GM12874 (cell line): ENCODE measurements around the gene FAM13C.

Source experiments
- CTCF ChIP-seq: IDR thresholded peaks from 2 replicates; pipeline ENCODE4 v1.5.1; 2011; ENCODE audit warnings: low read depth, mild to moderate bottlenecking, control low read depth, low read length, moderate library complexity; ENCODE audit not compliant: insufficient read depth

Gene FAM13C

DNA sequence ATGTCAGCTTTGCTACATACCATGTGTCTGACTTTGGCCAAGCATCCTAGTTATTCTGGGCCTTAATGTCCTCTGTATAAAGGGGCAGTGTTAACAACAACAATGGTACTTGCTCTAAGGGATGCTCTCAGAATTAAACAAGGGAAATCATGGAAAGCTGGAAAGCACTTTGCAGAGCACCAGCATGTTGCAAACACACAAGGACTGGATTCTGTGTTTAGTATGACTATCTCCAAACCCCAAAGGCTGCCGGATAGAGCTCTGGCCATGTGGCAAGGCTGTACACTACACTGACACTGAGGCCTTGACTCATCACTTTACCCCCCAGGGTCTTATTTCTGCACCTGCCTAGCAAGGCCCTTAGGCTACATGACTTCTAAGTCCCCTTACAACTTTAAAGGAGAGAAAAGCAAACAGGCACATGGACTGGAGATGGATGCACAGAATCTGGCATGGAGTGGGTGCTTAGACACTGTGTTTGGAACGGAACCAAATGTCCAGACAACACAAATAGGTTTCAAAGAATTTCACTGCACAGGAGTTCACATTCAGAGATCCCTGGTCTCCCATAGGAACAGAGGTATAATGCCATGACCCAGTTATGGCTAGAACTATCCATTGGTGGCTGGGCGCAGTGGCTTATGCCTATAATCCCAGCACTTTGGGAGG lies 74.6 kb downstream of the FAM13C start:
- TF ChIP-seq CTCF = no peak

DNA sequence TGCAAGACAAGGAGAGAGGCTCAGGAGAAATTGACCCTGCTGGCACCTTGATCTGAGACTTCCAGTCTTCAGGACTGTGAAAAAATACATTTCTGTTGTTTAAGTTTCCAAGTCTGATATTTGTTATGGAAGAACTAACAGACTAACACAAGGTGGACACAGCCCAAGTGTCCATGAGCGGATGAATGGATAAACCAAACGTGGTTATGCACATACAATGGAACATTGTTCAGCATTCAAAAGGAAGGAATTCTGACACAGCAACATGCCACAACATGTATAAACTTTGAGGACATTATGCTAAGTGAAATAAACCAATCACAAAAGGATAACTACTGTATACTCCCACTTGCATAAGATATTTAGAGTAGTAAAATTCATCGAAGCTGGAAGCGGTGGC lies 76.5 kb downstream of the FAM13C start:
- TF ChIP-seq CTCF = no peak

- TF ChIP-seq CTCF = no peak
Measured at GRCh38 chr10:59285073-59285472, 77.3 kb downstream of the FAM13C start.

DNA sequence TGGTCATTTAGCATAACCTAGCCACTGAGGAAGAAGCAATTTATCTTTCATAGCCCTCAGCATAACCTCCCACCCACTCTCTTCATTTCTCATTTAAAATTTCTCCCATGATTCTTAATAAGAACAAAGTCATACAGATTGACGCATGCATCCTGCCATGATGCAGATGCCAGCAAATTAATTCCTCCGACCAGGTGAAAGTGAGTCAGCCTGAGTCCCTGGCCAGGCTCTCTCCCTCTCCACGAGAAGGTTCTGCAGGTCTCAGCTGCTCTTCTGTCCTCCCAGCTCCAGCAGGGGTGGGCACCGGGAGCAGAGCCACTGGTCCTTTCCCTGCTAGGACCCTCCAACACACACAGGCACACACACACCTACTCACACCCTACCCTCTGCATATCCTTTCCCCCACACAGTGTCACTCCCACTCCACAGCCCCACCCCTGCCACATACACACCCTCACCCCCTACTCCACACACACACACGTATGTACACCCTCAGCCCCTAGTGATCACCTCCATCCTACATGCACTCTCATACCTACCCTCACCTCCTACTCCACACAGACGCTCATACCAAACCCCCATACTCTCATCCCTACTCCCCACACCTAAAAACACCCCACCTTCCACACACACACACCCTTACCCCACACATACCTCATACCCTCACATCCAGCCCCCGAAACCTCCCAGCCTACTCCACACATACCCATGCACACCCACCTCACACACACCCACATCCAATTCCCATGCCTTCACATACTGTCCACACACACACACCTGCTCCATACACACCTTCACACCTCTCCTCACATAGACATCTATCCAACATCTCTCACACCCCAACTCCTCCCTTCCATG lies 78.0 kb downstream of the FAM13C start:
- no peak for TF ChIP-seq CTCF

- no peak for TF ChIP-seq CTCF
Measured at GRCh38 chr10:59283456-59284091, 78.8 kb downstream of the FAM13C start.

DNA sequence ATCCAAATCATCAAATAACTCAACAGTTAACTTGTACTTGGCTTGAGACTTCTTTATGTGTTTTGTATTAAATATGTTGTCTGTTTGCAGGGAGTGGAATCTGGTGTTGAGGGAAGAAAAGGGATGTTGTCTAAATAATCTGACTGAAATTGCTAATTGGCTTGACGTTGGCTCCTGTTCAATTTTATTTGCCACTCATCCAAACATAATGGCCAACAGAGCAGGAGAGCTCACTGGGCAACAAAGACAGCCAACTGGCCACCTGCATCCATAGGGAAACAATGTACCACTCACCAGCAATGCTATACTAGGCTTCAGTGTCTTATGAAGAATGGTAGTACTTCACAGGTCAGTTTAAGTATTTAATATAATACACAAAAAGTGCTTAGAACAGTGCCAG lies 80.5 kb downstream of the FAM13C start:
- TF ChIP-seq CTCF = no peak

GRCh38 chr10:59279991-59280505 lies 82.3 kb downstream of the FAM13C start:
- TF ChIP-seq CTCF = no peak
